ENCODE data around the gene A2M.

GRCh38 chr12:9120487-9121184 lies 4.9 kb upstream of the A2M start:
- TF ChIP-seq, protein P1, sequence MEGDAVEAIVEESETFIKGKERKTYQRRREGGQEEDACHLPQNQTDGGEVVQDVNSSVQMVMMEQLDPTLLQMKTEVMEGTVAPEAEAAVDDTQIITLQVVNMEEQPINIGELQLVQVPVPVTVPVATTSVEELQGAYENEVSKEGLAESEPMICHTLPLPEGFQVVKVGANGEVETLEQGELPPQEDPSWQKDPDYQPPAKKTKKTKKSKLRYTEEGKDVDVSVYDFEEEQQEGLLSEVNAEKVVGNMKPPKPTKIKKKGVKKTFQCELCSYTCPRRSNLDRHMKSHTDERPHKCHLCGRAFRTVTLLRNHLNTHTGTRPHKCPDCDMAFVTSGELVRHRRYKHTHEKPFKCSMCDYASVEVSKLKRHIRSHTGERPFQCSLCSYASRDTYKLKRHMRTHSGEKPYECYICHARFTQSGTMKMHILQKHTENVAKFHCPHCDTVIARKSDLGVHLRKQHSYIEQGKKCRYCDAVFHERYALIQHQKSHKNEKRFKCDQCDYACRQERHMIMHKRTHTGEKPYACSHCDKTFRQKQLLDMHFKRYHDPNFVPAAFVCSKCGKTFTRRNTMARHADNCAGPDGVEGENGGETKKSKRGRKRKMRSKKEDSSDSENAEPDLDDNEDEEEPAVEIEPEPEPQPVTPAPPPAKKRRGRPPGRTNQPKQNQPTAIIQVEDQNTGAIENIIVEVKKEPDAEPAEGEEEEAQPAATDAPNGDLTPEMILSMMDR (IDR thresholded peaks at IDR 0.05 in 4 of 5, conservative IDR thresholded peaks at IDR 0.05 in 1 of 5), result no peak
- no peak for TF ChIP-seq POLR2A (IDR thresholded peaks at IDR 0.05)
